PFSK-1 (cell line): ENCODE results near the gene PRM3.

Experiments
- FOXP2 ChIP-seq: optimal IDR thresholded peaks from 2 replicates; pipeline ENCODE3; 2011; ENCODE audit warnings: borderline replicate concordance, control low read depth, inconsistent platforms; ENCODE audit not compliant: insufficient read depth; ENCODE audit errors: extremely low read length, extremely low read depth
- POLR2AphosphoS5 ChIP-seq: IDR thresholded peaks from 2 replicates; pipeline ENCODE4 v1.6.1; 2012; ENCODE audit warnings: low read depth, mild to moderate bottlenecking, control low read depth, low read length, moderate library complexity
- SIN3A ChIP-seq: IDR thresholded peaks from 2 replicates; pipeline ENCODE4 v1.6.1; 2012; ENCODE audit warnings: mild to moderate bottlenecking, low read length, moderate library complexity, borderline replicate concordance; ENCODE audit not compliant: insufficient read depth
- TAF1 ChIP-seq: IDR thresholded peaks from 2 replicates; pipeline ENCODE4 v1.6.1; 2012; ENCODE audit warnings: low read length, control low read depth, borderline replicate concordance; ENCODE audit not compliant: insufficient read depth
- TF ChIP-seq, protein P1 (sequence below), 2 experiments: IDR thresholded peaks; 2 replicates each; pipeline versions ENCODE4 v1.6.1 to v1.8.0; 2011 to 2012; ENCODE audit warnings: low read depth in 2 of 2, low read length in 2 of 2, control low read depth in 1 of 2, inconsistent platforms in 1 of 2, mild to moderate bottlenecking in 1 of 2, moderate library complexity in 1 of 2; ENCODE audit not compliant: insufficient read depth in 1 of 2

PRM3 gene

DNA sequence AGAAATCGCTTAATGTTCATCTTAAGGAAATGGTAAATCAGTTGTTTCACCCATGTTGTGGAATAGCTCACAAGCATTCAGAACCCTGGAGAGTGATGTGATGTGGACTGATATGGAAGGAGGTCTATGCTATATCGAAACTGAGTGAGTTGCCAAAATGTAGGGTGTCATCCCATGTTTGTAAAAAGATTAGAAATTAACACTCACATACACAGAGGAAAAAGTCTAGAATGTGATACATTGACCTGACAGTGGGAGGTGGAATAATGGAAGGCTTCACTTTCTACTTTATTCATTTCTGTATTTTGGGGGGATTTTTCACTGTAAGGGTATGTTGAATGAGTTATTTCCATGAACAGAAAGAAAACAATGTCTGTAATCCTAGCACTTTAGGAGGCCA, 12.4 kb upstream of the PRM3 start:
- no peak for TF ChIP-seq SIN3A
- TF ChIP-seq, protein P1, sequence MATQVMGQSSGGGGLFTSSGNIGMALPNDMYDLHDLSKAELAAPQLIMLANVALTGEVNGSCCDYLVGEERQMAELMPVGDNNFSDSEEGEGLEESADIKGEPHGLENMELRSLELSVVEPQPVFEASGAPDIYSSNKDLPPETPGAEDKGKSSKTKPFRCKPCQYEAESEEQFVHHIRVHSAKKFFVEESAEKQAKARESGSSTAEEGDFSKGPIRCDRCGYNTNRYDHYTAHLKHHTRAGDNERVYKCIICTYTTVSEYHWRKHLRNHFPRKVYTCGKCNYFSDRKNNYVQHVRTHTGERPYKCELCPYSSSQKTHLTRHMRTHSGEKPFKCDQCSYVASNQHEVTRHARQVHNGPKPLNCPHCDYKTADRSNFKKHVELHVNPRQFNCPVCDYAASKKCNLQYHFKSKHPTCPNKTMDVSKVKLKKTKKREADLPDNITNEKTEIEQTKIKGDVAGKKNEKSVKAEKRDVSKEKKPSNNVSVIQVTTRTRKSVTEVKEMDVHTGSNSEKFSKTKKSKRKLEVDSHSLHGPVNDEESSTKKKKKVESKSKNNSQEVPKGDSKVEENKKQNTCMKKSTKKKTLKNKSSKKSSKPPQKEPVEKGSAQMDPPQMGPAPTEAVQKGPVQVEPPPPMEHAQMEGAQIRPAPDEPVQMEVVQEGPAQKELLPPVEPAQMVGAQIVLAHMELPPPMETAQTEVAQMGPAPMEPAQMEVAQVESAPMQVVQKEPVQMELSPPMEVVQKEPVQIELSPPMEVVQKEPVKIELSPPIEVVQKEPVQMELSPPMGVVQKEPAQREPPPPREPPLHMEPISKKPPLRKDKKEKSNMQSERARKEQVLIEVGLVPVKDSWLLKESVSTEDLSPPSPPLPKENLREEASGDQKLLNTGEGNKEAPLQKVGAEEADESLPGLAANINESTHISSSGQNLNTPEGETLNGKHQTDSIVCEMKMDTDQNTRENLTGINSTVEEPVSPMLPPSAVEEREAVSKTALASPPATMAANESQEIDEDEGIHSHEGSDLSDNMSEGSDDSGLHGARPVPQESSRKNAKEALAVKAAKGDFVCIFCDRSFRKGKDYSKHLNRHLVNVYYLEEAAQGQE (IDR thresholded peaks at IDR 0.05; ENCODE audit: insufficient read depth in 1 of 2, low read depth in 2 of 2, low read length in 2 of 2): peak in 1 of 2 experiments; percentile 50; a peak in 1 of 4 replicates
- TF ChIP-seq TAF1: no peak

GRCh38 chr16:11283820-11284248, 10.4 kb upstream of the PRM3 start:
- TF ChIP-seq TAF1: no peak
- TF ChIP-seq, protein P1 (IDR thresholded peaks at IDR 0.05; ENCODE audit: insufficient read depth in 1 of 2, low read depth in 2 of 2, low read length in 2 of 2): peak in 1 of 2 experiments; percentile 79; a peak in 2 of 4 replicates

GRCh38 chr16:11280616-11281522, 7.4 kb upstream of the PRM3 start, which contains the start of gene PRM1:
Gene PRM1 (minus strand): TSS chr16:11281330. CDS start chr16:11281238, 92 bp downstream.
- TF ChIP-seq TAF1 (no peak), POLR2AphosphoS5 (no peak), SIN3A (no peak), FOXP2 (no peak)
- TF ChIP-seq, protein P1 (IDR thresholded peaks at IDR 0.05; ENCODE audit: insufficient read depth in 1 of 2, low read depth in 2 of 2, low read length in 2 of 2): no peak

DNA sequence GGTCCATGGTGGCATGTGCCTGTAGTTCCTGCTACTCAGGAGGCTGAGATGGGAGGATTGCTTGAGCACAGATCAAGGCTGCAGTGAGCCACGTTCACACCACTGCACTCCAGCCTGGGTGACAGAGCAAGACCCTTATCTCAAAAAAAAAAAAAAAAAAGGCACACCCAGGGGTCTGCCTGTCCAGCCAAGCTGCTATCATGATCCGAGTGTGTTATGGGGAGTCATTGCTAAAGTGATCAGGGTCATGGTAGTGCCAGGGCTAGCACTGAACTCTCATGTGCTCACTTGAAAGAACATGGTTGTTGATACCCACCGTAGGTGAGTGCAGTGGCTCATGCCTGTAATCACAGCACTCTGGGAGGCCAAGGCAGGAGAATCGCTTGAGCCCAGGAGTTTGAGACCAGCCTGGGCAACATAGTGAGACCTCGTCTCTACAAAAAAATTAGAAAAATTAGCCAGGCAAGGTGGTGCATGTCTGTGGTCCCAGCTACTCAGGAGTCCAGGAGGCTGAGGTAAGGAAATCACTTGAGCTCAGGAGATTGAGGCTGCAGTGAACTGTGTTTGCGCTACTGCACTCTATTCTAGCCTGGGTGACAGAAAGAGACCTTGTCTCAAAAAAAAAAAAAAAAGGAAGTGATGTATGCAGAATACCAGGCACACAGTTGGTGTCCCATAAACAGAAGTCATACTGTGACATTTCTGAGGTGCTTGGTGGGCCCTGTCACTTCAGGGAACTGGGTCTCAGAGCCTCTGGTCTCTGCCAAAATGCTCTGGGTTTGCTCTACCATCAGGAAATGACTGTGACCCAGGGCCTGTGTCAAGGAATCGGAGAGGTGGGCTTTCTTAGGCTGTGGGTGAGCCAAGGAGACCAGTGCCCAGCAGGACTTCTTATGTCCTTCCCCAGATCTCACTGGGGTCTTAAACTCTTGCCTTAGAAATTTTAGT, 5.5 kb upstream of the PRM3 start:
- TF ChIP-seq, protein P1 (IDR thresholded peaks at IDR 0.05; ENCODE audit: insufficient read depth in 1 of 2, low read depth in 2 of 2, low read length in 2 of 2): no peak
- TF ChIP-seq POLR2AphosphoS5 (no peak), TAF1 (no peak), FOXP2 (no peak), SIN3A (no peak)
